ENCODE measurements around the gene C11orf91.

DNA sequence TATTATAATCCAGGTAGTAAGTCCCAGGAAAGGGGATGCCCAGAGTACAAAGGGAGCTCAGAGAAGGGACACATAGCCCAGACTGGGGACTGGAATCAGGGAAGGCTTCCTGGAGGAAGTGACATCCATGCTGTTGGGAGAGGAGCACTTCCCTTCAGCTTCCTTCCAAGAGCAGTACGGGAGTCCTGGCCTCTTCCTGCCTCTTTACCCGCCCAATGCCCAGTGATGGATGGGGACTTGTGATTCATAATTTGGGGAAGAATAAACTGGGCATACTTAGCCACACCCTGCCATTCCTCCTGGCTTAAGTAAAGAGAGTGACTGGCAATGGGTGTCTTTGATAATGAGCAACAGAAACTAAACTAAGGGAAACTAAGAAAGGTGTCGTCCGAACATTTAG is 11.5 kb downstream of the C11orf91 start:
- TF ChIP-seq POLR2AphosphoS5 (IDR thresholded peaks at IDR 0.05; ENCODE audit: borderline replicate concordance, low read depth, low read length) (no peak), EZH2 (IDR thresholded peaks at IDR 0.05) (no peak)
